T1000 (cell line): ENCODE data around the gene ZNF772.

Experiments used
- DNase-seq: peaks from one replicate; lab custom pipeline; 2025; ENCODE audit warnings: mixed read lengths; lab: John Stamatoyannopoulos, UW

ZNF772 gene

GRCh38 chr19:57435062-57435978 is 42.0 kb downstream of the ZNF772 start, which contains the start of gene ZNF749:
Gene ZNF749, plus strand, starts transcription at chr19:57435325. Its CDS starts 254 bp downstream, at chr19:57435579.
- peak; percentile 90 for DNase-seq

GRCh38 chr19:57434386-57435061 is 42.8 kb downstream of the ZNF772 start:
- DNase-seq = no peak

- no peak for DNase-seq
Measured at GRCh38 chr19:57421037-57421436, 56.3 kb downstream of the ZNF772 start.

- no peak for DNase-seq
Measured at GRCh38 chr19:57419439-57419838, 57.9 kb downstream of the ZNF772 start.
